Ovary (tissue), 9 donors: ENCODE measurements around the gene ANGEL2. TPM values are rescaled to one million over a fixed set of nuclear protein-coding genes. Genes with fewer than 3 reads are reported as not detected.

Experiments used
- DNase-seq, 5 donors: peaks; one replicate each; pipeline ENCODE4 v3.0.0-alpha.2; 2019 to 2020
- H3K27ac ChIP-seq, 2 donors: fragments of 200-600 bp; one replicate each; pipeline versions ENCODE4 v1.5.1 to v1.8.0; 2019 to 2022
- H3K27me3 ChIP-seq: fragments of 200-600 bp; one replicate; pipeline ENCODE4 v1.8.0; 2022
- H3K36me3 ChIP-seq: fragments of 200-600 bp; sonication (generic); one replicate; pipeline ENCODE4 v1.5.1; 2019
- H3K4me1 ChIP-seq: one replicate; pipeline ENCODE4 v1.8.1; 2013; ENCODE audit warnings: mild to moderate bottlenecking, moderate library complexity; ENCODE audit not compliant: insufficient read depth
- H3K4me3 ChIP-seq: fragments of 200-600 bp; sonication (generic); one replicate; pipeline ENCODE4 v1.5.1; 2017
- H3K9me3 ChIP-seq, 2 donors: fragments of 200-600 bp in 1 of 2; sonication (generic) in 1 of 2; one replicate each; pipeline versions ENCODE4 v1.5.1 to v1.8.1; 2013 to 2019; ENCODE audit warnings: mild to moderate bottlenecking in 1 of 2, moderate library complexity in 1 of 2
- CTCF ChIP-seq, 3 donors: fragments of 450-650 bp in 2 of 3; fragments of 200-600 bp in 1 of 3; IDR thresholded peaks; one replicate each; pipeline versions ENCODE4 v1.5.1 to v1.8.0; 2016 to 2022; ENCODE audit warnings: antibody characterized with exemption in 3 of 3, mild to moderate bottlenecking in 1 of 3
- EP300 ChIP-seq: sonication (generic); formaldehyde crosslinking; IDR thresholded peaks from one replicate; pipeline ENCODE4 v1.6.1; 2017; ENCODE audit warnings: antibody characterized with exemption
- POLR2A ChIP-seq: fragments of 450-650 bp; IDR thresholded peaks from one replicate; pipeline ENCODE4 v1.6.1; 2017; ENCODE audit warnings: antibody characterized with exemption, mild to moderate bottlenecking, moderate library complexity
- WGBS, 3 donors: extraction: QIAGEN DNeasy Blood & Tissue Kit in 1 of 3; methylation state at CpG; one replicate each; pipeline versions ENCODE4 v1.1.5 to v1.1.7; 2013 to 2017; 5-methylcytosine and 5-hydroxymethylcytosine counted together
- intact Hi-C, 4 donors: fragments of 100-400 bp; cut with DNase I; formaldehyde crosslinking; loops; one replicate each; pipeline versions ENCODE4 v1.11.0 to v1.15.1; 2022 to 2023
- polyA plus RNA-seq, 2 donors: library from polyadenylated mRNA; stranded (reverse); fragments of 200-250 nt in 1 of 2; fragments of 350-450 nt in 1 of 2; fragmentation: Illumina TruSeq in 1 of 2; extraction: RNeasy Lipid Tissue Mini Kit (QIAGEN cat#74804) in 1 of 2; gene quantifications; one replicate each; pipeline ENCODE4 v1.2.3, GENCODE V29; 2013 to 2014
- total RNA-seq, 7 donors: library from RNA; depleted of rRNA in 2 of 7; stranded (reverse); fragments of >200 nt in 2 of 7; fragmentation: NEBNext Ultra II Directional in 3 of 7; extraction: Animal tissue kit (Norgen Biotek cat#: 25700) in 3 of 7; gene quantifications; one replicate each; pipeline versions ENCODE4 v1.1.0 to v1.2.4, GENCODE V29; 2016 to 2023
- donor health status: DM: no; HTN: no; CAD: no; lungs with moderate emphysema.
- donor health status: DM: no; HTN: no; CAD: no.
- donor health status: Bipolar disorder and iron deficiency.
- donor health status: DM: yes; HTN: yes; CAD: no.
- donor health status: DM: no; HTN: no; CAD: no.
- donor health status: DM: yes; HTN: yes; CAD: no.

Gene ANGEL2
- total and polyA plus RNA-seq, 9 donors: 18.3 to 51.3 (median 38.6) TPM

- no peak overlapping the region for H3K27ac ChIP-seq
- no peaks in the 10 kb centered on the region for H3K4me1 ChIP-seq
- intact Hi-C loops: loop anchor here in 1 of 4 donors (5.0 kb wide), 1 partner anchor 1311 kb away; no protein-coding TSS in a partner anchor
- no peak for DNase-seq
- H3K36me3 ChIP-seq: no peaks in the 10 kb centered on the region
- TF ChIP-seq EP300 (no peak), POLR2A (no peak), CTCF (IDR thresholded peaks at IDR 0.05) (no peak)
- H3K4me3 ChIP-seq: no peak overlapping the region
- H3K9me3 ChIP-seq: no peaks in the 10 kb centered on the region
- H3K27me3 ChIP-seq: no peaks in the 10 kb centered on the region
- WGBS, 3 donors: 42 to 57% (median 48%) methylated on average over 13 of the region's 13 CpGs
Measured at GRCh38 chr1:212981571-212982328, 33.9 kb downstream of the ANGEL2 start.

GRCh38 chr1:212981025-212981495 is 34.6 kb downstream of the ANGEL2 start:
- H3K27me3 ChIP-seq: no peaks in the 10 kb centered on the region
- no peak for DNase-seq
- H3K36me3 ChIP-seq: no peaks in the 10 kb centered on the region
- intact Hi-C loops: loop anchor here in 1 of 4 donors (5.0 kb wide), 1 partner anchor 1311 kb away; no protein-coding TSS in a partner anchor
- no peak overlapping the region for H3K27ac ChIP-seq
- no peaks in the 10 kb centered on the region for H3K9me3 ChIP-seq
- WGBS, 3 donors: 38 to 52% (median 40%) methylated on average over 11 of the region's 11 CpGs
- no peak overlapping the region for H3K4me3 ChIP-seq
- H3K4me1 ChIP-seq: no peaks in the 10 kb centered on the region
- TF ChIP-seq POLR2A (no peak), CTCF (IDR thresholded peaks at IDR 0.05) (no peak), EP300 (no peak)

GRCh38 chr1:212980123-212980785 is 35.4 kb downstream of the ANGEL2 start:
- DNase-seq: no peak
- WGBS, 3 donors: 82 to 93% (median 89%) methylated on average over 7 of the region's 7 CpGs
- no peaks in the 10 kb centered on the region for H3K27me3 ChIP-seq
- no peak for TF ChIP-seq POLR2A
- TF ChIP-seq CTCF (IDR thresholded peaks at IDR 0.05): no peak
- TF ChIP-seq EP300: no peak
- intact Hi-C loops: loop anchor here in 1 of 4 donors (5.0 kb wide), 1 partner anchor 1312 kb away; no protein-coding TSS in a partner anchor
- H3K36me3 ChIP-seq: no peaks in the 10 kb centered on the region
- no peak overlapping the region for H3K4me3 ChIP-seq
- H3K4me1 ChIP-seq: no peaks in the 10 kb centered on the region
- no peaks in the 10 kb centered on the region for H3K9me3 ChIP-seq
- no peak overlapping the region for H3K27ac ChIP-seq

GRCh38 chr1:212979340-212980122 is 36.1 kb downstream of the ANGEL2 start:
- Histone ChIP-seq H3K9me3 (no peaks in the 10 kb centered on the region), H3K27me3 (no peaks in the 10 kb centered on the region), H3K4me3 (no peak overlapping the region), H3K27ac (no peak overlapping the region), H3K36me3 (no peaks in the 10 kb centered on the region), H3K4me1 (no peaks in the 10 kb centered on the region)
- intact Hi-C loops: loop anchor here in 1 of 4 donors (5.0 kb wide), 1 partner anchor 1313 kb away; no protein-coding TSS in a partner anchor
- TF ChIP-seq POLR2A: no peak
- no peak for TF ChIP-seq CTCF (IDR thresholded peaks at IDR 0.05)
- TF ChIP-seq EP300: no peak
- DNase-seq: no peak
- WGBS, 3 donors: 87 to 90% (median 89%) methylated on average over 14 of the region's 14 CpGs
